GM23338 (cell line): ENCODE data around the gene PIEZO2.

Experiments
- EZH2 ChIP-seq: fragments of 200-600 bp; sonication (generic); IDR thresholded peaks from one replicate; pipeline ENCODE4 v1.8.0; 2017; ENCODE audit warnings: antibody characterized with exemption, mild to moderate bottlenecking, low read depth; ENCODE audit not compliant: unreplicated experiment
- EZH2phosphoT487 ChIP-seq: fragments of 200-600 bp; sonication (generic); IDR thresholded peaks from one replicate; pipeline ENCODE4 v1.8.1; 2018; ENCODE audit warnings: antibody characterized with exemption; ENCODE audit not compliant: unreplicated experiment
- TF ChIP-seq, protein P1 (sequence below), 2 experiments: fragments of 200-600 bp in 1 of 2; sonication (generic) in 1 of 2; conservative IDR thresholded peaks; 2 replicates each; pipeline versions ENCODE4 v1.5.1 to v1.6.1; 2016 to 2017; ENCODE audit warnings: antibody characterized with exemption in 2 of 2, low read depth in 2 of 2, mild to moderate bottlenecking in 2 of 2, moderate library complexity in 1 of 2

DNA sequence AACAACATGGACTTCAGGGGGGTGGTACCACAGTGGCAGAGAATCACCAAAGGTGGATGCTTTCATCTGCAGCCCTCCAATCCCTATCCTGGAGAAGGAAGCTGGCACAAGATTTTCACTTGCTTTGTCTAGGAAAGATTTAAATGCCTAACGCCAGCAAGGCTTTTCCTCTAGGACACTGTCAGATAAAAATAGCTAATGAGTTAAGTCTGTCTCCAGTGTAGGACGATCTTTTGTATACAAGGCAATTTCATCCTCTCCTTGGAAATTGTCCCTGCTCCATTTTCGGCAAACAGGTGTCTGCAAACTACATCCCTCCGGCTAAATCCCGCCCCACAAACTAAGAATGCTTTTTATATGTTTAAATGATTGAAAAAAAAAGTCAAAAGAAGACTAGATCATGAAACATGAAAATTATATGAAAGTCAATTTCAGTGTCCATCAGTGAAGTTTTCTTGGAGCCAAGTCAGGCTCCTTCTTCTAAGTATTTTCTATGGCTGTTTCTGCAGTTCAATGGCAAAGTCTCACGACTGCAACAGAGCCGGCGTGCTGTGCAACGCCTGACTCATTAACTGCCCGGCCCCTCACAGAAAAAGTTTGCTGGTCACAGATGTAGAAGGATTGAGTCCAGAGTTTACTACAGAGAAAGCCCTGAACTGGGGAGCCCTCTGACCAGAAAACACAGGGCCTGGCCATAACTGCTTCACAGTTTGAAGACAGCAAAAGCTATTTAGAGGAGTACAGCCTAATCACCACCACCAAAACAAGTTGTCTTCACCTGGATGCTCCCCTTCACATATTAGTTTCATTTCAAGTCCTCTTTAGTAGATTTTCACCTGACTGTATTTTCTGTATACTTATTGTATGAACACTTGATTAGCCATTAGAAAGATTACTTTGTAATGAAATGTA is 52.3 kb downstream of the PIEZO2 start:
- TF ChIP-seq EZH2phosphoT487 (no peak), EZH2 (no peak)
- TF ChIP-seq, protein P1, sequence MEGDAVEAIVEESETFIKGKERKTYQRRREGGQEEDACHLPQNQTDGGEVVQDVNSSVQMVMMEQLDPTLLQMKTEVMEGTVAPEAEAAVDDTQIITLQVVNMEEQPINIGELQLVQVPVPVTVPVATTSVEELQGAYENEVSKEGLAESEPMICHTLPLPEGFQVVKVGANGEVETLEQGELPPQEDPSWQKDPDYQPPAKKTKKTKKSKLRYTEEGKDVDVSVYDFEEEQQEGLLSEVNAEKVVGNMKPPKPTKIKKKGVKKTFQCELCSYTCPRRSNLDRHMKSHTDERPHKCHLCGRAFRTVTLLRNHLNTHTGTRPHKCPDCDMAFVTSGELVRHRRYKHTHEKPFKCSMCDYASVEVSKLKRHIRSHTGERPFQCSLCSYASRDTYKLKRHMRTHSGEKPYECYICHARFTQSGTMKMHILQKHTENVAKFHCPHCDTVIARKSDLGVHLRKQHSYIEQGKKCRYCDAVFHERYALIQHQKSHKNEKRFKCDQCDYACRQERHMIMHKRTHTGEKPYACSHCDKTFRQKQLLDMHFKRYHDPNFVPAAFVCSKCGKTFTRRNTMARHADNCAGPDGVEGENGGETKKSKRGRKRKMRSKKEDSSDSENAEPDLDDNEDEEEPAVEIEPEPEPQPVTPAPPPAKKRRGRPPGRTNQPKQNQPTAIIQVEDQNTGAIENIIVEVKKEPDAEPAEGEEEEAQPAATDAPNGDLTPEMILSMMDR (conservative IDR thresholded peaks at IDR 0.05; ENCODE audit: low read depth in 2 of 2) = no peak
